ENCODE results near the gene PABPN1L.

DNA sequence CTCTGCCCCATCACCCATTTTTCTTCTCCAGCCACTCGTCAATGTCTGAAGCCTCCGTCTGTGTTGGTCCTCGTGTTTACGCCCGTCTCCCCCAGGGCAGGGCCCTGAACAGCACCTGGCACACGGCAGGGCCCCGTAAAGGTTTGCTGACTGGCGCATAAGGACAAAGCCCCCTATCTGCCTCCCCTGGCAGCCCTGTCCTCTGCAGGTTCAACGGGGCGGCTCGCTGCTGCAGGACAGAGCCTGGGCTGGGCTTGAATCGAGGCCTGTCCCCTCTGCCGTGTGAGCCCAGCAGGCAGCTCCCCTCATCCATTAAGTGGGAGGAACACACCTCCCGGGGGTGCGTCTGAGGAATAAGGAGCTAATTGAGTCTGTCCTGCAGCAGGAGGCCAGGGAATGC lies 46.1 kb upstream of the PABPN1L start:
- no peak for TF ChIP-seq ZSCAN30 (CRISPR knock-in tag; IDR thresholded peaks at IDR 0.05)
- no peak for TF ChIP-seq TAF1 (CRISPR knock-in tag; IDR thresholded peaks at IDR 0.05)
- TF ChIP-seq RBFOX2 (IDR thresholded peaks at IDR 0.05; ENCODE audit: low read depth, low read length), result no peak
- no peak for TF ChIP-seq ZNF850 (CRISPR knock-in tag; conservative IDR thresholded peaks at IDR 0.05)
- no peak for TF ChIP-seq POLR2A (IDR thresholded peaks at IDR 0.05; ENCODE audit: insufficient read depth in 1 of 2, low read depth in 2 of 2, low read length in 2 of 2)
- TF ChIP-seq SRF (IDR thresholded peaks at IDR 0.05; ENCODE audit: low read depth, low read length), result no peak
- no peak for TF ChIP-seq RBAK (CRISPR knock-in tag; IDR thresholded peaks at IDR 0.05)
- no peak for TF ChIP-seq TCF12 (IDR thresholded peaks at IDR 0.05)
- TF ChIP-seq TCF12 (CRISPR knock-in tag; IDR thresholded peaks at IDR 0.05), result no peak
- no peak for TF ChIP-seq NFYB (CRISPR knock-in tag; IDR thresholded peaks at IDR 0.05)
- TF ChIP-seq, protein P1, sequence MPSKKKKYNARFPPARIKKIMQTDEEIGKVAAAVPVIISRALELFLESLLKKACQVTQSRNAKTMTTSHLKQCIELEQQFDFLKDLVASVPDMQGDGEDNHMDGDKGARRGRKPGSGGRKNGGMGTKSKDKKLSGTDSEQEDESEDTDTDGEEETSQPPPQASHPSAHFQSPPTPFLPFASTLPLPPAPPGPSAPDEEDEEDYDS (CRISPR knock-in tag; IDR thresholded peaks at IDR 0.05), result no peak
- TF ChIP-seq EP300 (IDR thresholded peaks at IDR 0.05; ENCODE audit: low read depth in 2 of 2, low read length in 2 of 2), result no peak
- no peak for TF ChIP-seq EP300 (CRISPR knock-in tag; IDR thresholded peaks at IDR 0.05; ENCODE audit: borderline replicate concordance)
- no peak for TF ChIP-seq MTA1 (CRISPR knock-in tag; IDR thresholded peaks at IDR 0.05; ENCODE audit: borderline replicate concordance)
- no peak for TF ChIP-seq YY1 (IDR thresholded peaks at IDR 0.05; ENCODE audit: insufficient read depth, insufficient replicate concordance, low read depth, low read length)

All from HepG2 (cell line).